HG02852 (cell line): Measurements from ENCODE around the gene NOD1.
"Not testable (repeated sequence)": the region's sequence is repeated elsewhere in the genome, so short reads cannot be mapped to it uniquely, and the experiment has no call there.

Experiments used
- ATAC-seq: cut with Tn5 transposase; IDR thresholded peaks from one replicate; pipeline ENCODE4 v1.9.1; 2021; ENCODE audit warnings: mild to moderate bottlenecking, moderate library complexity; ENCODE audit not compliant: unreplicated experiment

NOD1 gene

DNA sequence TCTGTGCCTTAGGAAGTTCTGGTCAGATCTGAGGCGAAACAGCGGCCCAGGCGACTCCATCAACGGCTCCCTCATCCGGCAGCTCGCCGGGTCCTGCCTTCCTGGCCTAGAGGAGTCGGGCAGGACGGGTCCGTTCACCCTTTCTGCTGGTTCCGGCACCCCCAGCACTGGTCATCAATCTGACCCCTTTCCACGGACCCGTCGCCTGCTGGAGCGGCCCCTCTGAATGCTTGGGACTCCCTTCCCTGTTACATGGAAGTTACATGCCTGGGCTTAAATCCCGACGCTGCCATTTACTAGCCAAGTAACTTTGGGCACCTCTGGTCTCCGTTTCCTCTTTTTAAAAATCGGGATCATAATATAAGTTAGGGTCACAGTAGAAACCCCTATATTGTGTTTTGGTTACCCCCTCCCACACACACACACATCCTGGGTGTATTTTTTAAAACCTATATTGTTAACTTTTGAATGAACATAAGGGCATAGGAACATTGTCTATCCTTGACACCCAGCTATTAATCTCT is 26.7 kb upstream of the NOD1 start:
- peak; percentile 22 for ATAC-seq

DNA sequence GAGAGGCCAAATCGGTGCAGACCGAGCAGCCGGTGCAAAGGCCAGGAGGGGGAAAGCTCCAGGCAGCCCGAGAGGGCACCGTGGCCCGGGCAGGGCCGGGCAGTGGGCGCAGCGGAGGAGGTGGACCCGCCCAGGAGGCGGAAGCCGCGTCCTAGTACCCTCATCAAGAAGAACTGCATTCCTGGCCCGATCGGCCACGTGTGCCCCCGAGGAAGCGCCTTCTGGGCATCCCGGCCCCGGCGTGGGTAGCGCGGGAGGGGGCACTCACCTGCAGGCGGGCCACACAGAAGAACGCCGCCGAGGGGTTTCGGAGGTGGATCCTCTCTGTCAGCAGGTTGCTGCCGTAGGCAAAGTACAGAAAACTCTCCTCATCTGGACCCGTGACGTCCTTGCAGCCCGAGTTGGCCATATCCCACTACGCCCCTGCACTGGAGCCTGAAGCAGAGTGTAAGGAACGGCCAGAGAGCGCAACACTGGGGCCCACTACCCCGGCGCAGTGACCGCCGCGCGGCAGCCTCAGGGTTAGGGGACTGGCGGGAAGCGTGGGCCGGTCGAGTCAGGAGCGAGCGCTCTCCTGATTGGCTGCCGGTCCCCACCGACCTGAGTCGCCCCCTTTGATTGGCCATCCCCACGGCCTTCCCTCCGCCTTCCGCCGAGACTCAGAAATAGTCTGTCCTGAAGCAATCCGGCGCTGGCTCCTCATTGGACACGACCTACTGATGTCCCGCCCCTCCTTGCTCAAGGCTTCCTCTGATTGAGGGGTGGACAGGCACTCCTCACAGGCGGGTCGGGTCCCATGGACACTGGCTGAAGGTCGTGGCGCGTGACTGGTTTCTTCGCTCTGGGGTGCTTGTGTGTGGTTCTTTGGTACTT is 26.0 kb upstream of the NOD1 start, which contains the start of gene GGCT:
Gene GGCT (minus strand): TSS at position 529 of the 873 bp plus-strand sequence. CDS start 120 bp downstream, at position 409.
- ATAC-seq: peak; percentile 98

DNA sequence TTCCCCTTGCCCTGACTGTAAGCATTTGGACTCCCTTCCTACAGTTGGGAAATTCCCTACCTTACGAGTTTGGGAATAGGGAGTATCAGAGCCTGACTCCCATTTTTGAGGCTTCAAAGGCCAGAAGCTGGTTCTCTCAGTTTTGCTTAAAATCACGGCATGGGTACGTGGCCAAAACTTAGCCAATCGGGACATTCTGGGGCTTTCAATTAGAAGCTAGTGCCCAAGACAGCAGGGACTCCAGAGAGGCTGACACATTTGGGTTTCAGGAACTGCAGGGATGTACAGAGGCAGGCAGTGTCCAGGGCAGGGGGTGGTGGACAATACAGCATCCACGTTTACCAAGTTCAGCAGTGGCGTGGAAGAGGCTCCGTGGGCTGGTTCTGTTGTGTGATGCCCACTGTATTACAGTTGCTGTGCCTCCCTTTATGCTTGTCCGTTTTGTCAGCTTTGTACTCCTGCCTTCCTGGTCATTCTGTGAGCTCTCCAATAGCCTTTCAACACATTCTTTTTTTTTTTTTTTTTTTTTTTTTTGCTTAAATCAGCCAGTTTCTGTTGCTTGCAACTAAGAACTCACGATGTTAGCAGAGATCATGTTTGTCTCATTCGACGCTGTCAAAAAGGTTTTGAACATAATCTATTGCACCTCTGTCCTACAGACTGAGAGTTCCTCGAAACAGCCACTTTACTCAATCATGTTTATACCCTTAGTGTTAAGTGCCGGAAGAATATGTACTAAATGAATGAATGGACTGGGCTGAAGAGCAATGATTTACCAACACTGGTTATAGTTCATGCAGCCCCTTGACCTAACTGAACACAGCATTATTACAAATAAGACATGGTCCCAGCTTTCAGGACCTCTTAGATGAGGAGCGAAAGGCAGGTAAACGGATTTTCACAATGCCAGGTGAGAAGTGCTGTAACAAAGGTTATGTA is 25.0 kb upstream of the NOD1 start:
- ATAC-seq: no peak

DNA sequence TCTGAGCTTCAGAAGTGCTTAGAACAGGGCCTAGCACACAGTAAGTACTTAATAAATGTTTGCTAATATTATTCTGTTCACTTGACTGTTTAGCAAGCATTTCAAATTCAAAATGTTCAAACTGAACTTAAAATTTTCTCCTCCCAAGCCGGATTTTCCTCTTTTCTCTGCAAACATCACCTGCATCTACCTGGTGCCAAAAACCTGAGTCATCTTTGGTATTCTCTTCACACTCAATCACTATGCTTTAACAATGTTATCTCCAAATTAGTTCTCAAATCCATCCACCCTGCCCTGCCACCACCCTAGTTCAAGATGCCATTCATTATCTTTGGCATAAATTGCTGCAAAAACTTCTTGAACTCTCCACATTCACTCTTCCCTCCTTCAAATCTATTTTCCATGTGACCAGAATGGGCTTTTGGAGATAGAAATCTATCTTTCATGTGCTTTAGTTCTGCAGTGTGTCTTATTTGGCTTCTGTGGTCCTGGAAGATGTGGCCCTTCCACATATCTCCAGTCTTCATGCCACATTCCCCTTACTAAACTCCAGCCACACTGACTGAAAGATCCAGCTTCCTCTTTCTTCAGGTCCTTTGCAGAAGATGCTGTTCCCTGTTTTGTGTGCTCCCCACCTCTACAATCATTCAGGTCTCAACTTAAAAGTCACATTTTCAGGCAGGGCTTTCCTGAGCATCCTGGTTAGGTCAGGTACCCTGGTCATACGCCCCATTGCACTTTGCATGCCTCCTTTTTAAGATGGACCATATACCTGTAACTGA is 24.1 kb upstream of the NOD1 start:
- ATAC-seq: no peak

DNA sequence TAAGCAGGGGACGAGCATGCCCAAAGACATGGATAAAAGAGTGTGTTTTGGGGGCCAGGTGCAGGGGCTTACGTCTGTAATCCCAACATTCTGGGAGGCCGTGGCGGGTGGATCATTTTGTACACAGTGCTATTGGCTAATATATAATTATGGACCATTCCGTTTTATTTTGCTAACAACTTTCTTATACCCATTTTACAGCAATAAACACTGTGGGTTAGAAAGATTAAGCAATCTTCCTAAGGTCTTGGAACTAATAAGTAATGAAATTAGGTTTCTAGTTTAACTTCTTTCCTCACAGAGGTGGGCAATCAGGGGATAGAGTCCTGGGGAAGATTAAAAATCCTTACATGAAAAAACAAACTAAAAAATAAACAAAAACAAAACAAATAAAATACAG is 22.7 kb upstream of the NOD1 start:
- no peak for ATAC-seq

DNA sequence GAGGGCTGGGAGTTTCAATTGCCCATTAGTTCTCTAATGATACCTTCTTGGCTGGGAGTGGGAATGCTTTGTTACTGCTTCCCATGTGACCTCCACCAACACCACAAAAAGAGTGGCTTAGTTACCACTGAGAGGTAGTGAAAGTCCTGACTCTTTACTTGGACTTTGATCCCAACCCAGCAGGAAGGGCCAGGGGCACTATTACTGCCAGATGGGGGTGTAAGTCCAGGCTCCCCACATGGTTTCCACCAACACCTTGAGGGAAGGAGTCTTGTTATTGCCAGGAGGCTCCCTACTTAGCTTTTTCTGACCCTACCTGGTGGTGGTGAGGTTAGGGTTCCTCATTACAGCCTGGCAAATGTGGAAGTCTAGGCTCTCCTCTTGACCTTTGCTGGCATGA is 14.6 kb upstream of the NOD1 start:
- ATAC-seq: no peak

DNA sequence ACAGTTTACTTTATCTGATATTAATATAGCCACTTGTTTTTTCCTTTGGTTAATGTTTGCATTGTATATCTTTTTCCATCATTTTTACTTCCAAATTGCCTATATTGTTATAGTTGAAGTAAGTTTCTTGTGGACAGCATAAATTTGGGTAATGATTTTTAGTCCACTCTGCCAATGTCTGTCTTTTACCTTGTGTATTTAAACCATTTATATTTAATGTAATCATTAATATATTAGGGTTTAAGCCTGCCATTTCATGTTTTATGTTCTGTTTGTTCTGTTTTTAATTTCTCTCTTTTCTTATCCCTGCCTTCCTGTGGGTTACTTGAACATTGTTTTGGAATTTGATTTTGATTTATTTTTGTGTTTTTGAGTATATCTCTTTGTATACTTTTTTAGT is 12.8 kb upstream of the NOD1 start:
- no peak for ATAC-seq

DNA sequence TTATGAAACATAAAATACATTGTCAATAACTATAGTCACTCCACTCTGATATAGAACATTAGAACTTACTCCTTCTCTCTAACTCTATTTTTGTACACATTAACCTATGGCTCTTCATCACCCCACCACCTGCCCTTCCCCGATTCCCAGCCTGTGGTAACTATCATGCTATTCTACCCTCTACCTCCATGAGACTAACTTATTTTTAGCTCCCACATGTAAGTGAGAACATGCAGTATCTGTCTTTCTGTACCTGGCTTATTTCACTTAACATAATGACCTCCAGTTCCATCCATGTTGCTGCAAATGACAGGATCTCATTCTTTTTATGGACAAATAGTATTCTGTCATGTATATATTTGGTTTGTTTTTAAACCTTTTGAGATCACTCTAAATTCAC is 8.8 kb upstream of the NOD1 start:
- no peak for ATAC-seq

DNA sequence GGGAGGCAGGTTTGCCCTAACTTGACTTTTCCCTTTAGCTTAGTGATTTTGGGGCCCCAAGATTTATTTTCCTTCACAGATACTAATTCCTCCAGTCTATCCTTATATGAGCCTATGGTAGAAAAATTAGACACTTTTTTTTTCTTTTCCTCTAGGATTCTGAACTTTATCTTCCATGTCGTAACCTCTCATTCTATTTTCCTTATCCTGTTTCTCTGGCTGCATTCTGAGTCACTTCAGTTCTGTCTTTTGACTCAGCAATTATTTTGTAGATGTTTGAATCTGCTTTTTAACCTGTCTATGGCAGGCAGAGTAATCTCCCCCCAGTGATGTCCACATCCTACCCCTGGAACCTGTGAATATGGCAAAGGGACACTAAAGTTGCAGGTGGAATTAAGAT is 7.1 kb upstream of the NOD1 start:
- no peak for ATAC-seq

DNA sequence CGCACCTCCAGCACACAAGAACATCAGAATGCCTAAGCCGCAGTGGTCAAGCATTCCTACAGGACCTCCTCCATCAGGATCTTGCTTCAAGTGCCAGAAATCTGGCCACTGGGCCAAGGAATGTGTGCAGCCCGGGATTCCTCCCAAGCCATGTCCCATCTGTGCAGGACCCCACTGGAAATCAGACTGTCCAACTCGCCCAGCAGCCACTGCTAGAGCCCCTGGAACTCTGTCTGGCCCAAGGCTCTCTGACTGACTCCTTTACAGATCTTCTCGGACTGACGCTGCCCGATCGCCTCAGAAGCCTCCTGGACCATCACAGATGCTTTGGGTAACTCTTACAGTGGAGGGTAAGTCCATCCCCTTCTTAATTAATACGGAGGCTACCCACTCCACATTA is 2.8 kb upstream of the NOD1 start:
- not testable (repeated sequence) for ATAC-seq

DNA sequence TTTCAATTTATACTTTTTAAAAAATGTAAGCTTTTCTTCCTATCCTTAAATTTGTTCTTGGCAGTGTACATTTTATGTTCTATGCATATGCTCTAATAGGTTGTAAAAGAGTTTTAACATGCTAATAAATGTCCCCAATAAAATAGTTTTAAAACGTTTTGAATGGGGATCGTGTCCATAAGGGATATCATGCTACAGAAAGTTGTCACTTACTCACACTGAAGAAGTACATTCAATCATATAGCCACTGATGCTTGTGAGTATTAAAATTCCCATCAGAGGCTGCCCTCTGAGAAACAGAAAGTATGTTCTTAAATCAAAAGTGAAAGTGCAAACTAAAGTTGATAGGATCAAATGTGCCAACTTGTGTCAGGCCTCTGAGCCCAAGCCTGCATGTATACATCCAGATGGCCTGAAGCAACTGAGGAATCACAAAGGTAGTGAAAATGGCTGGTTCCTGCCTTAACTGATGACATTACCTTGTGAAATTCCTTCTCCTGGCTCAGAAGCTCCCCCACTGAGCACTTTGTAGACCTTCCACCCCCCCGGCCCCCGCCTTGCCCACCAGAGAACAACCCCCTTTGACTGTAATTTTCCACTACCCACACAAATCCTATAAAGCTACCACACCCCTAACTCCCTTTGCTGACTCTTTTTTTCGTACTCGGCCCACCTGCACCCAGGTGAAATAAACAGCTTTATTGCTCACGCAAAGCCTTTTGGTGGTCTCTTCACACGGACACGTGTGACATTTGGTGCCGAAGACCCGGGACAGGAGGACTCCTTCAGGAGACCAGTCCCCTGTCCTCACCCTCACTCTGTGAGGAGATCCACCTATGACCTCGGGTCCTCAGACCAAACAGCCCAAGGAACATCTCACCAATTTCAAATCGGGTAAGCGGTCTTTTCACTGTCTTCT is 877 bp upstream of the NOD1 start:
- no peak for ATAC-seq

DNA sequence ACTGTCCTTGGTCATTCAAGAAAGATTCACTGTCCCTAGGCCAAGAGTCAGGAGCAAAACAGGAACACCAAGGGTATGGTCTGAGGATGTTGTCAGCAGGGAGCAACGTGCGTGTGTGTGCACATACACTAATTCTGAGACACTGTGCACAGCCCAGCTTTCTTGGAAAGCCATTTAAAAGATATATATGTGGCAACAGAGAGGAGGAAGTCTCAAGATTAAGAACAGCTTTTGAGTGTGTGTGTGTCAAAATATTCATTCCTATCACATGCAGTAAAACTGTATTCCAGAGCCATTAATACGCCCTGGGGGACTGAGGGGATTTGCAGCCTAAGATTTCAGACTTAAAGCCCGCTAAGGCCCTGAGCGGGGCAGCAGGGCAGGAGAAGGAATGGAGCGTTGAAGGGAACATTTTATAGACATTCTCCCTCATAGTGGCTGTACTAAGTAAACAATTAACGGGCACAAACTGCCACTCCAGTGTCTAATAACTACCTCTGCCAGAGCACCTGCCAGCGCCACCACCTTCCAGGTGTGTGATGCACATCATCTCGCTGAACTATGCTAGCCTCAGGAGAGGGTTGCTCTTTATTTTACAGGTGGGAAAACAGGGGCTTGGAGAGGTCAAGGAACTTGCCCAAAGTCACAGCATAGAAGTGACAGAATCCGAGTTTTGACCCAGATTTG is 2.0 kb downstream of the NOD1 start:
- ATAC-seq: no peak

DNA sequence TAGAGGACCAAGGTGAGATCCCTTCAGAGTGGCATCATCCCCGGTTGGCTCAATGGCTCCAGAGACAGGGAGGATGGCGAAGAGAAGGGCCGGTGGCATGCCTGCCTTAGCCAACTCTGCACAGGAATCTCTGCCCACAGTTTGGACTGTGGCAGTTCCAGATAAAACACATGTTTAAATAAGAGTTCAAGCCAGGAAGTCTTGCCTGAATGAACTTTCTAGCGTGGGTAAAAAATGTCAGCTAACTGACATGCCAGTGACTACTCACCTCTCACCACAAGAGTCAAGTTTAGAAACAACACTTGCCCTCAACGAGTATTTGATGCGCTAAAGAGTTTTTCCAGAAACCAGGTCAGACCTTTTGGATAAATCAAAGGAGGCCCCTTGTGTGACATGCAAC is 3.0 kb downstream of the NOD1 start:
- no peak for ATAC-seq

DNA sequence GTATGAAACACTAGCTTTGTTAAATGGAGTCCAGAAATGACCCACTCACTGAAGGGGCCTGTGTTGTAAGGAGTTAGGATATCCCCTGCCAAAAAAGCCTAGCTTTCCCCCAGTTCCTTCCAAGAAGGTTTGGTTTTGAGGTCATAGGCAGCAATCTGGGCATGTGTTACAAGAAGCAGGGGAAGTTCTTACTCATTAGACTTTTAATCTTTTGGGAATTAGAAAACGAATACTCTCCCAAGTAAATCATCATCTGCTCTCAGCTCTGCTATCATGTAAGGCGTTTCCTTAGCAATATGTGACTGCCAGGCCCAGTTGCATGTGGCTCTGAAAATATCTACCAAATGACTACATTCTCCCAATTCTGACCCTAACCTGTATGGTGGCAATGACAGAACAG is 3.7 kb downstream of the NOD1 start:
- no peak for ATAC-seq

DNA sequence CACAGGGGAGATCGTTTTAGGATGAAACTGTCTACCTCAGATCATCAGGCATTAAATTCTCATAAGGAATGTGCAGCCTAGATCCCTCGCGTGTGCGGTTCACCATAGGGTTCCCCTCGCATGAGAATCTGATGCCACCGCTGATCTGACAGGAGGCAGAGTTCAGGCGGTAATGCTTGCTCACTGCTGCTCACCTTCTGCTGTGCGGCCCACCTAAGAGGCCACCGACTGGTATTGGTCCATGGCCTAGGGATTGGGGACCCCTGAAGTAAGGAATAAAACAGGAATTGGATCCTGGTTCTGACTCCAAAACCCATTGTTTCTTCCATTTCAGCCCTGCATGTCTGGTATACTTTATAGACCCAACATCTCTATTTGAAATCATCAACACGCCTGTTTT is 4.1 kb downstream of the NOD1 start:
- no peak for ATAC-seq

DNA sequence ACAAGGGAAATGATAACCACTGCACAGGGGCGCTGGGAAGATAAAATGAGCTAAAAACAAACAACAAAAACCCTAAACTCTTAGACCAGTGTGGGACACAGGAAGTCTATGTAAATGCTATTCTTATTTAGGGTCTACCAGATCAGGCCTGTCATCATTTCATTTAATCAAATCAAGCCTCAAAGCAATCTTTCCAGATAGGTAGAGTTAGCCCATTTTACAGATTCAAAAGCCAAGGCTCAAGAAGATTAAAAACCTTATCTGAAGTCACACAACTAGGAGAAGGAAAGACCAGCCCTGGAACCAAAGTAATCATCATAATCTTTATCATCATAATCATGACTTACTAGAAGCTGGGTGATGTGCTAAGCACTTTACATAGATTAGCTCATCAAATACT is 4.7 kb downstream of the NOD1 start:
- no peak for ATAC-seq

DNA sequence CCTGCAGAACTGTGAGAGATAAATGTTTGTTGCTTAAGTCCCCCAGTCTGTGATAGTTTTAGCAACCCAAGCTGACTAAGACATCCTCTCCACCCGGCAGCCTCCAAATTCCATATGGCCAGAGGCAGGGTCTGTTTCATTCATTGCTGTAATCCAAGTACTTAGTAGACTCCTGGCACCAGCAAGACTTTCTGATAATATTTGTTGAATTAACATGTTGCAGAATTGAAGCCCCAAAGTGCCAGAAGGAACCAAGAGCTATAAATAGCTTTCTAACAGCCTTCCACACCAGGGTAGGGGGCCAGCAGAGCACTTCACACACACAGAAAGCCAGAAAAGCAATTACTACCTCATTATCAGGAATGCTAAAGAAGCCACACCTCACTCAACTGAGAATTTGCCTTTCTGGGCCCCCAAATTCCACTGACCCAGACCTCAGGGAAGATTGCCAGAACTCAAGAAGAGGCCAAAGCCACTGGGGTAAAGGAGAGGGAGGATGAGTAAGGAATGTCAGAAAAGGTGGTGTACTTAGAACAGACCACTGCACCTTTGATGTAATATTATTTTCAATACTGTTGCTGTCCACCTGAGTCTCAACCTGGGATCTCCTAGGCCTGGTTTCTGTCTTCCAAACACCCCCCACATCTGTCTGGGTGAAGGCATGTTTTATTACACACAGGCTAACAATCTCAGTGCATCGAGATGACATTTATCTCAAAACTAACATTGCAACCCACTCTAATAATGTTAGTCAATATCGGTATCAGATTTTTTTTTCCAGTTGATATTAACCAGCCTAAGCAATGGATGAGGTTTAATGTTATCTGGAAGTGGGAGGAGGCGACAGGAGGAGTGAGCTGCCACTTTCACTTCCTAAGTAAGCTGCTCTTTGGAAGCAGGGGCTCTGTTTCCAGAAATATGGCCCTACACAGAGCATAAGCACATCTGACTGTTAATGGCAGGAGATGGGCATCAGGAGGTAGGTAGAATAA is 5.5 kb downstream of the NOD1 start:
- no peak for ATAC-seq
